GM12878 (cell line): ENCODE data around the gene DENND1A. TPM values are rescaled to one million over a fixed set of nuclear protein-coding genes. Genes with fewer than 3 reads are reported as not detected.

ENCODE experiments used
- ATAC-seq: fragments of 200-7000 bp; cut with Tn5 transposase; 3 replicates; pipeline ENCODE4 v1.9.1; 2020; ENCODE audit warnings: mild to moderate bottlenecking, moderate library complexity
- BruUV-seq: library from RNA; stranded (reverse); fragments of 400-500 nt; replicated peaks from 2 replicates; lab custom pipeline; 2021; lab: Mats Ljungman, UMichigan
- CTCF ChIA-PET: fragments of 300-600 bp; sonication (Branson Sonifier 250); formaldehyde crosslinking; extraction: SDS; loops from one replicate; lab custom pipeline; 2021; ENCODE audit warnings: inconsistent platforms; lab: Yijun Ruan, JAX
- POLR2A ChIA-PET: fragments of 350-600 bp; formaldehyde crosslinking; extraction: SDS; loops from one replicate; lab custom pipeline; 2021; ENCODE audit warnings: inconsistent platforms; lab: Charles Lee
- RAD21 ChIA-PET: fragments of 300-600 bp; sonication (Branson Sonifier 250); formaldehyde crosslinking; loops from one replicate; lab custom pipeline; 2023; ENCODE audit warnings: antibody characterized with exemption; ENCODE audit not compliant: unreplicated experiment; lab: Charles Lee
- SMC1A ChIA-PET: fragments of 300-600 bp; sonication (Branson Sonifier 250); formaldehyde crosslinking; loops from one replicate; lab custom pipeline; 2023; ENCODE audit not compliant: unreplicated experiment, uncharacterized antibody; lab: Charles Lee
- DNase-seq: peaks from one replicate; pipeline ENCODE4 v3.0.0-alpha.2; 2011; ENCODE audit warnings: low read depth, low spot score
- FAIRE-seq: peaks from 3 replicates; lab custom pipeline; 2011; peaks lifted over from hg19 to GRCh38; lab: Jason Lieb, UNC
- H2AFZ ChIP-seq: 2 replicates; pipeline ENCODE4 v1.6.0; 2011; ENCODE audit warnings: low read depth, low read length, control low read depth; ENCODE audit not compliant: control insufficient read depth
- H3K27ac ChIP-seq: 2 replicates; pipeline ENCODE4 v1.5.1; 2011; ENCODE audit warnings: control low read depth; ENCODE audit not compliant: control insufficient read depth, insufficient read depth
- H3K27me3 ChIP-seq, 2 experiments: replicated peaks in 1 of 2; 2 replicates each; pipeline versions ENCODE4 v1.6.0 to v1.6.1; 2011; ENCODE audit warnings: low read length in 1 of 2; ENCODE audit not compliant: control insufficient read depth in 2 of 2, insufficient read depth in 2 of 2
- H3K36me3 ChIP-seq, 2 experiments: 2 replicates each; pipeline ENCODE4 v1.5.1; 2011; ENCODE audit warnings: low read length in 1 of 2; ENCODE audit not compliant: control insufficient read depth in 2 of 2, insufficient read depth in 2 of 2
- H3K4me1 ChIP-seq: 2 replicates; pipeline ENCODE4 v1.6.1; 2011; ENCODE audit warnings: mild to moderate bottlenecking, low read length, moderate library complexity, mixed read lengths; ENCODE audit not compliant: control insufficient read depth, insufficient read depth
- H3K4me2 ChIP-seq: 2 replicates; pipeline ENCODE4 v1.6.0; 2011; ENCODE audit warnings: control low read depth; ENCODE audit not compliant: control insufficient read depth, insufficient read depth
- H3K4me3 ChIP-seq: fragments of 200-600 bp; sonication (generic); 2 replicates; pipeline ENCODE4 v1.5.1; 2016
- H3K79me2 ChIP-seq: 2 replicates; pipeline ENCODE4 v1.6.0; 2011; ENCODE audit warnings: low read length; ENCODE audit not compliant: control insufficient read depth, insufficient read depth
- H3K9ac ChIP-seq: 2 replicates; pipeline ENCODE4 v1.8.0; 2011; ENCODE audit warnings: low read length, control low read depth, mixed read lengths; ENCODE audit not compliant: control insufficient read depth, insufficient read depth
- H3K9me3 ChIP-seq: replicated peaks from 3 replicates; pipeline ENCODE4 v1.5.1; 2011; ENCODE audit warnings: mild to moderate bottlenecking, low read length; ENCODE audit not compliant: control insufficient read depth, insufficient read depth
- H4K20me1 ChIP-seq: 2 replicates; pipeline ENCODE4 v1.6.0; 2011; ENCODE audit not compliant: control insufficient read depth, insufficient read depth
- GATAD2B ChIP-seq: fragments of 450-650 bp; conservative IDR thresholded peaks from 2 replicates; pipeline ENCODE4 v1.6.1; 2017; ENCODE audit warnings: low read depth, mild to moderate bottlenecking, moderate library complexity
- IKZF2 ChIP-seq, 2 experiments: fragments of 450-650 bp; IDR thresholded peaks; 2 replicates each; pipeline ENCODE4 v1.6.1; 2017; ENCODE audit warnings: mild to moderate bottlenecking in 2 of 2, moderate library complexity in 2 of 2
- PAX8 ChIP-seq: fragments of 450-650 bp; IDR thresholded peaks from 2 replicates; pipeline ENCODE4 v1.6.1; 2017; ENCODE audit warnings: mild to moderate bottlenecking, moderate library complexity
- PKNOX1 ChIP-seq: fragments of 450-650 bp; IDR thresholded peaks from 2 replicates; pipeline ENCODE4 v1.6.1; 2016; ENCODE audit warnings: mild to moderate bottlenecking
- REST ChIP-seq: IDR thresholded peaks from 2 replicates; pipeline ENCODE4 v1.6.1; 2012; ENCODE audit warnings: mild to moderate bottlenecking, low read depth, low read length
- SMARCA5 ChIP-seq: fragments of 450-650 bp; IDR thresholded peaks from 2 replicates; pipeline ENCODE4 v1.6.1; 2017; ENCODE audit warnings: mild to moderate bottlenecking
- SP1 ChIP-seq: IDR thresholded peaks from one replicate; pipeline ENCODE4 v1.6.1; 2011; ENCODE audit warnings: low read depth, low read length
- STAT3 ChIP-seq: IDR thresholded peaks from 2 replicates; pipeline ENCODE4 v1.6.1; 2011; ENCODE audit warnings: low read depth, low read length, improper control_type of control experiment
- TAF1 ChIP-seq: IDR thresholded peaks from 2 replicates; pipeline ENCODE4 v1.6.1; 2011; ENCODE audit warnings: mild to moderate bottlenecking, low read depth, low read length, borderline replicate concordance
- ZBTB40 ChIP-seq: fragments of 450-650 bp; IDR thresholded peaks from 2 replicates; pipeline ENCODE4 v1.6.1; 2016; ENCODE audit warnings: mild to moderate bottlenecking, moderate library complexity, borderline replicate concordance
- ZNF217 ChIP-seq: fragments of 450-650 bp; IDR thresholded peaks from 2 replicates; pipeline ENCODE4 v1.6.1; 2017; ENCODE audit warnings: antibody characterized with exemption, mild to moderate bottlenecking
- WGBS: methylation state at CpG from one replicate; pipeline ENCODE4 v1.1.6; 2016; ENCODE audit warnings: low lambda C conversion rate; ENCODE audit not compliant: insufficient replicate concordance, insufficient coverage; ENCODE audit errors: missing lambda C conversion rate; 5-methylcytosine and 5-hydroxymethylcytosine counted together
- in situ Hi-C: fragments of 300-500 bp; cut with MboI; formaldehyde crosslinking; loops from 9 replicates; pipeline ENCODE4 v1.14.3; 2018; ENCODE audit warnings: mixed read lengths
- intact Hi-C: fragments of 100-400 bp; cut with micrococcal nuclease; formaldehyde crosslinking; loops from one replicate; pipeline ENCODE4 v1.14.2; 2022; ENCODE audit not compliant: unreplicated experiment
- polyA plus RNA-seq, 11 experiments: library from polyadenylated mRNA; depleted of rRNA in 4 of 11; unstranded in 6 of 11; stranded (reverse) in 5 of 11; fragments of >200 nt; fragmentation: Nextera tagmentation in 4 of 11; fragmentation: Illumina TruSeq in 1 of 11; extraction: Ambion mirVana in 4 of 11; extraction: Trizol in 1 of 11; gene quantifications; 1 replicate in 1 of 11; 2 replicates in 10 of 11; pipeline versions ENCODE4 v1.2.1 to v1.2.3, GENCODE V29; 2011 to 2016; ENCODE audit warnings: inconsistent platforms in 2 of 11, missing spikeins in 2 of 11, low read depth in 1 of 11
- total RNA-seq, 4 experiments: library from RNA; depleted of rRNA in 3 of 4; stranded (reverse); fragments of >200 nt in 3 of 4; fragmentation: Illumina TruSeq in 1 of 4; extraction: Trizol in 1 of 4; gene quantifications; 2 replicates each; pipeline versions ENCODE4 v1.2.1 to v1.2.3, GENCODE V29; 2013 to 2021
- TF ChIP-seq, protein P1 (sequence below): fragments of 450-650 bp; IDR thresholded peaks from 2 replicates; pipeline ENCODE4 v1.6.1; 2018; ENCODE audit warnings: mild to moderate bottlenecking, low read depth, moderate library complexity; ENCODE audit not compliant: partially characterized antibody

Gene DENND1A
- total and polyA plus RNA-seq, 10 of the 15 experiments (the other 5 are each of a cell fraction or from before 2014, with no cell fraction given), result 14.1 to 48.6 (median 35.2) TPM

DNA sequence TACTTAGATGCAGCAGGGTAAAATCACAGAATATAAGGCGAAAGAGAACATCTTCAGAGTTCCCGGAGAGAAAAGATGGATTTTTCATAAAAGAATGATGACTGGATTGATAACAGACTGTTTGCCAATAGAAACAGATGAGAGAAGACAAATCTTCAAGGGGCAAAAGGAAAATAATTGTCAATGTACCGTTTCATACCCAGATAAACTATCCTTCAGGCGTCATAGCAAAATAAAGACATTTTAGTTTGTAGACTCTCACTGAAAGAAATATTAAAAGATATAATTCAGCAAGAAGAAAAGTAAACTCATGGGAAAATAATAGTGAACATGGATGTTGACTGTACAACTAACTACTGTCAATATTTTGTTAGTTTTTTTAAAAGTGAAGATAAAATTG is 399.7 kb downstream of the DENND1A start:
- H3K27ac ChIP-seq, result no peak overlapping the region
- no TSS peak for BruUV-seq
- no peaks in the 10 kb centered on the region for H3K36me3 ChIP-seq
- intact Hi-C loops (no loop called here), in situ Hi-C loops (no loop called here)
- FAIRE-seq (no peak), DNase-seq (no peak), ATAC-seq (no peak)
- H3K9ac ChIP-seq, result no peak overlapping the region
- ChIA-PET POLR2A (no interaction called here), CTCF (interaction anchor here (0.6 kb wide), 1 partner anchor 65 kb away, joined by 4 read pairs; no protein-coding TSS in a partner anchor), RAD21 (no interaction called here)
- no peaks in the 10 kb centered on the region for H3K4me1 ChIP-seq
- no peaks in the 10 kb centered on the region for H3K79me2 ChIP-seq
- no peaks in the 10 kb centered on the region for H3K27me3 ChIP-seq
- no peak for TF ChIP-seq REST
- TF ChIP-seq SMARCA5, result no peak
- no peak for TF ChIP-seq PAX8
- no peak for TF ChIP-seq PKNOX1
- TF ChIP-seq SP1, result no peak
- no peak for TF ChIP-seq ZBTB40
- no peak for TF ChIP-seq ZNF217
- TF ChIP-seq TAF1, result no peak
- TF ChIP-seq, protein P1, sequence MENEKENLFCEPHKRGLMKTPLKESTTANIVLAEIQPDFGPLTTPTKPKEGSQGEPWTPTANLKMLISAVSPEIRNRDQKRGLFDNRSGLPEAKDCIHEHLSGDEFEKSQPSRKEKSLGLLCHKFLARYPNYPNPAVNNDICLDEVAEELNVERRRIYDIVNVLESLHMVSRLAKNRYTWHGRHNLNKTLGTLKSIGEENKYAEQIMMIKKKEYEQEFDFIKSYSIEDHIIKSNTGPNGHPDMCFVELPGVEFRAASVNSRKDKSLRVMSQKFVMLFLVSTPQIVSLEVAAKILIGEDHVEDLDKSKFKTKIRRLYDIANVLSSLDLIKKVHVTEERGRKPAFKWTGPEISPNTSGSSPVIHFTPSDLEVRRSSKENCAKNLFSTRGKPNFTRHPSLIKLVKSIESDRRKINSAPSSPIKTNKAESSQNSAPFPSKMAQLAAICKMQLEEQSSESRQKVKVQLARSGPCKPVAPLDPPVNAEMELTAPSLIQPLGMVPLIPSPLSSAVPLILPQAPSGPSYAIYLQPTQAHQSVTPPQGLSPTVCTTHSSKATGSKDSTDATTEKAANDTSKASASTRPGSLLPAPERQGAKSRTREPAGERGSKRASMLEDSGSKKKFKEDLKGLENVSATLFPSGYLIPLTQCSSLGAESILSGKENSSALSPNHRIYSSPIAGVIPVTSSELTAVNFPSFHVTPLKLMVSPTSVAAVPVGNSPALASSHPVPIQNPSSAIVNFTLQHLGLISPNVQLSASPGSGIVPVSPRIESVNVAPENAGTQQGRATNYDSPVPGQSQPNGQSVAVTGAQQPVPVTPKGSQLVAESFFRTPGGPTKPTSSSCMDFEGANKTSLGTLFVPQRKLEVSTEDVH, result no peak
- no peak for TF ChIP-seq GATAD2B
- no peak for TF ChIP-seq STAT3
- no peak for TF ChIP-seq IKZF2 (IDR thresholded peaks at IDR 0.05)
- TF ChIP-seq, all 136 proteins: peak for 0
- no peaks in the 10 kb centered on the region for H4K20me1 ChIP-seq
- no peaks in the 10 kb centered on the region; the same call in 1 of the 3 replicates for H3K9me3 ChIP-seq
- 73% methylated on average over 4 of the region's 4 CpGs for WGBS
- SMC1A ChIA-PET, result no interaction called here
- H2AFZ ChIP-seq, result no peak overlapping the region
- H3K4me3 ChIP-seq, result no peak overlapping the region
- no peak overlapping the region for H3K4me2 ChIP-seq
